Amniotic epithelial cell (primary cell): ENCODE results near the gene SYCE3.
A peak's percentile ranks its signal among the peaks of the same experiment; 100 is the strongest.

Experiments used
- DNase-seq: peaks from one replicate; pipeline ENCODE4 v3.0.0-alpha.2; 2010; ENCODE audit warnings: low read depth

The SYCE3 gene

DNA sequence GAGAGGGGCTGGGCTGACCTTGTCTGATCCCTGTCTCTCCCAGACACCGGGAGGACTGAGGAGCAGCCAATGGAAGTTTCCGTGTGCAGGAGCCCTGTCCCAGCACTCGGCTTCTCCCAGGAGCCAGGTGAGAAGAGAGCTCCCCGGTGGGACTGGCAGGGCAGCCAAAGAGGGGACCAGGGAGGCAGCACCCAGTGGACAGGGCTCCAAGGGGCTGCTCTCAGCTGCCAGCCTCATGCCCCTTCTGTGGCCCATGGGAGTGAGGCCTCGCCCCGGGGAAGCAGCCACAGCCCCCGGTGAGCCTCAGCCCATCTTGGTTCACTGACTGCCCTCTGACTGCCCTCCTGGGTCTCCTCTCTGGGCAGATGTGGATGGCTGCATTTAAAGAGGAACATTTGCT lies 44.1 kb downstream of the SYCE3 start:
- no peak for DNase-seq

DNA sequence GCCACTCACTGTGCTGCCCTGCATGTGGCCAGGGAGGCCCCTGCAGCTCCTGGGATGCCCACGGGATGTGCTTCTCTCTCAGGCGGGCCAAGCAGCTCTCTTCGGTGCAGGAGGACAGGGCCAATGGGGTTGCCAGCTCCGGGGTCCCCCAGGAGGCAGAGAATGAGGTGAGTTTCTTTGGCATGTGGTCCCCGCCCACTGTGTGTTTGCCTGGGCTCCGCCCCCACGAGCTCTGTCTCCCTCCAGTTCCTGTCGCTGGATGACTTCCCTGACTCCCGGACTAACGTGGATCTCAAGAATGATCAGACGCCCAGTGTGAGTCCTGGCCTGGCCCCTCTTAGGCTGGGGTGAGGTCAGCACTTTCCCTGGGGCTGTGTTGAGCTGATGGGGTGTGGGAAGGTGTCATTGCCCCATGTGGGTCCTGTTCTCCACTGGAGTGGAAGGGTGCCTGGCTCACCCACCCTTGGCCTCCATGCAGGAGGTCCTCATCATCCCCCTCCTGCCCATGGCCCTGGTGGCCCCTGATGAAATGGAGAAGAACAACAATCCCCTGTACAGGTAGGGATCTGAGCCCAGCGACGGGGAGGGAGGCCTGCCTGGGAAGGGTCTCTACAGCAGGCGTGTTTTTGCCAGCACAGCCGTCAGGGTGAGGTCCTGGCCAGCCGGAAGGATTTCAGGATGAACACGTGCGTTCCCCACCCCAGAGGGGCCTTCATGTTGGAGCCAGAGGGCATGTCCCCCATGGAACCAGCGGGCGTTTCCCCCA lies 45.0 kb downstream of the SYCE3 start:
- DNase-seq, result no peak

DNA sequence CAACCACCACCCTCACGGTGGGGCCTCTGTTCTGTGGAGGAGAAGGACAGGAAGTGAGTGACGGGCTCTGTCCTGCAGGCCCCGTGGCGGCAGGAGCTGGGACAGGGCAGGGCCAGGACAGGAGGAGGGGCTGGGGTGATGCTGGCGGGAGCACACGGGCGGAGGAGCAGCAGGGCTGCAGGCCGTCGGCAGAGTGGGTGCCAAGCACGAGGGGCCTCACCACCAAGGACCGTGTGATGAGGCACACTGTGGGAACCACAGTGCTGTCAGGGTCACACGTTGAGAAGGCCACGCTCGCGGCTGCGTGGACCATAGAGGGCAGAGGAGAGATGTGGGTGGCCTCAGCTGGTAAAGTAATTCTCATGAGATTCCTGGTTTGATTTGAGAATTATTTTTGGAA lies 45.8 kb downstream of the SYCE3 start:
- no peak for DNase-seq

DNA sequence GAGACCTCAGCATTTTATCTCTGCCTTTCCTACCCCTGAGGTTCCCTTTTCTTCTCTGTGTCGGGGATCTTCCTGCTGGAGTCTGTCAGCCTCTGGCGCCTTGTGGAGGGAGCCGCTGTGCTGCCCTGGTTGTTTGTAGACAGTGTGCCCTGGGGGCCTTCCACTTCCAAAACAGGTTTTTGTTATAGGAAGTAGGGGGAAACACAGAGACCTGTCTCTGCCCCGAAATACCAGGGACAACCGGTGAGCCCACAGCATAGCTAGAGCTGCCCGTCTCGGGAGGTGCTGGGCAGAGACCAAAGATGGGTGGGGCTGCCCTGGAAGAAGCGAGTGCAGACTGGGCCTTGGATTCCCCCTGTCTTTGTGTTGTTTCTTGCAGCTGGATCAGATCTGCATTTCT lies 46.7 kb downstream of the SYCE3 start:
- DNase-seq, result no peak

GRCh38 chr22:50513175-50513574 lies 49.5 kb downstream of the SYCE3 start:
- DNase-seq, result no peak

DNA sequence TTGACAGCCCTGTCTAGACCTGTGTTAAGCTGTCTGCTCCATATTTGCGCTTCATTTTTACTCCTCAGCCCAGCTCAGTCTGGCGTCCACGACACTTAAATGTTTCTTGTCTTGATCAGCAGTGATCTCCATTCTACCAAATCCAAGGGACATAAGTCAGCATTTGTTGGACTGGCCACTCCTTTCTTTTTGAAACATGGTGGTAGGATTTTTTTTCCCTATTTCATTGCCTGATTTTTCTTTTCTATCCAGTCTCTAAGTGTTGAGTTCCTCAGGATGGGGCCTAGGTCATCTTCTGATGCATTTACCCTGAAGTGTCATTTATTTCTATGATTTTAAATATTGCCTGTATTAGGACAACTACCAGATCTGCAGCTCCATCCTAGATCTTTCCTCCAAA lies 53.8 kb downstream of the SYCE3 start:
- no peak for DNase-seq

DNA sequence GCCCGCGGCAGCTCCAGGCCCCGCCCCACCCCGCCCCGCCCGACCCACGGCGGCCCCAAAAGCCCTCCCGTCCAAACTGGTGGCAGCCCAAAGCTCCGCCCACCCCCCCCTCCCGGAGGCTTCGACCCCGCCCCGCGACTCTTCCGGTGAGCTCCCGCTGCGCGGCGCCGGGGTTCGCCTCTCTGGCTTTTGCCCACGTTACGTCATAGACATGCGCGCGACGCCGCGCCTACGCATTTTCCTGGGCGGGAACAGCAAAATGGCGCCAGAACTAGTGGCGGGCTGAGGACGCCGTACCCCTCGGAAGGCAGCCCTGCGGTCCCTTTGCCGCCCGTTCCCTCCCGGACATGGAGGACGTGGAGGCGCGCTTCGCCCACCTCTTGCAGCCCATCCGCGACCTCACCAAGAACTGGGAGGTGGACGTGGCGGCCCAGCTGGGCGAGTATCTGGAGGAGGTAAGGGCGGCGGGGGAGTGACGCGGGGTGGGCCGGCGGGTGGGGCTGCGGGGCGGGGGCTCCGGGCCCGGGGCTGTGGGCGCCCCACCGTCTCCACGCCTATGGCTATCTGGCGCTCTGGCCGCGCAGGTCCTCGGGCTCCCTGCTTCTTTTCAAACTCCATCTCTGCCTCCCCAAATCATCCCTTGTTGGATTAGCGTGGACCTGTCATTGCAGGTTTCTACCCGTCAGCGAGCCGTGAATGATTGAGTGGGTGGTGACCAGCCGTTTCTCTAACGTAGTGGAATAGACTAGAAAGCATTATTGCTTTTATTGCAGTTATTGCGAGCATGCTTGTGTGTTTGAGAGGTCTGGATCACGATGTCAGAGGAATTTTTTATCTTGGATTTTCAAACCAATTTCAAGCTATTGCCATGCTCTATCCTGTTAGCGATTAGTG lies 54.5 kb downstream of the SYCE3 start, which contains the start of gene NCAPH2:
NCAPH2 (plus strand) TSS at position 234 of the 894 bp plus-strand sequence; CDS start at position 348, 114 bp downstream.
- DNase-seq, result peak; percentile 92

- DNase-seq, result no peak
Measured at GRCh38 chr22:50507421-50507990, 55.2 kb downstream of the SYCE3 start, which contains the start of gene LMF2. TSS of gene LMF2 (minus strand) at chr22:50507702. CDS start at chr22:50507675, 27 bp downstream.

GRCh38 chr22:50506611-50507420 lies 55.9 kb downstream of the SYCE3 start:
- peak; percentile 13 for DNase-seq

DNA sequence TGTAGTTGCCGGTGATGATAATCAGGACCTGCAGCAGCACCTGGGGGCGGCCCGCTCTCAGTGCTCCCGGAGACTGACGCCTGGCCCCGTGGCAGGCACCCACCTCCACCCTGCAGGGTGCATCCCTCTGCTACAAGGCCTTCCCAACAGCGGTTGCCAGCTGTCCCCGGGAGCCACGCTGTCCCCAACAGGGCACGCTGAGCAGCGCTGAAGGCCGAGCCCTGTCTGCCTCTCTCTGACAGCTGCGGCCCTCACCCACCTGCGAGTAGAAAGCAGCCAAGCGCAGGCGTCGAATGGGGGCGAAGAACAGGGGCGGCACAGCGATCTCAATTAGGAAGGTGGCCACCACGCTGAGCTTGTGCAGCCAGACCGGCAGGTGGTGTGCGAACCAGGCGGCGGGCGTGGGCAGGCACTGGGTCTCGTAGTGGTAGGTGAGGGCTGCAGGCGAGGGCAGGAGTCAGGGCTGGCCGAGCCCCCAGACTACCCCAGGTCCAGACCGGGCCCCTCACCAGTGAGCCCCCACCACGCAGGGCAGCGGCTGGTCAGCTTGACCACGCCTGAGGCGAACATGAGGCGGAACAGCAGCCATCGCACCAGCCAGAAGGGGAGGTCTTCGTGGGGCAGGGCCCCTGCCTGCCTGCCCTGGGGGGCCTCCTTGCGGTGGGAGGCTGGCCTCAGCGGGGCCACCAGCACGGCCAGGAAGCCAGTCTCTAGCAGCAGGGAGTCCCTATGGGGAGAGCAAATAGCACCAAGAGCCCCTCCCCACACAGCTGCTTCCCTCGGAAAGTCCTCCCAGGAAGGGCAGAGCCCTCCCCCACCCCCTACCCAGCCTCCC lies 56.7 kb downstream of the SYCE3 start:
- DNase-seq, result no peak

- DNase-seq, result no peak
Measured at GRCh38 chr22:50505276-50505775, 57.4 kb downstream of the SYCE3 start.

DNA sequence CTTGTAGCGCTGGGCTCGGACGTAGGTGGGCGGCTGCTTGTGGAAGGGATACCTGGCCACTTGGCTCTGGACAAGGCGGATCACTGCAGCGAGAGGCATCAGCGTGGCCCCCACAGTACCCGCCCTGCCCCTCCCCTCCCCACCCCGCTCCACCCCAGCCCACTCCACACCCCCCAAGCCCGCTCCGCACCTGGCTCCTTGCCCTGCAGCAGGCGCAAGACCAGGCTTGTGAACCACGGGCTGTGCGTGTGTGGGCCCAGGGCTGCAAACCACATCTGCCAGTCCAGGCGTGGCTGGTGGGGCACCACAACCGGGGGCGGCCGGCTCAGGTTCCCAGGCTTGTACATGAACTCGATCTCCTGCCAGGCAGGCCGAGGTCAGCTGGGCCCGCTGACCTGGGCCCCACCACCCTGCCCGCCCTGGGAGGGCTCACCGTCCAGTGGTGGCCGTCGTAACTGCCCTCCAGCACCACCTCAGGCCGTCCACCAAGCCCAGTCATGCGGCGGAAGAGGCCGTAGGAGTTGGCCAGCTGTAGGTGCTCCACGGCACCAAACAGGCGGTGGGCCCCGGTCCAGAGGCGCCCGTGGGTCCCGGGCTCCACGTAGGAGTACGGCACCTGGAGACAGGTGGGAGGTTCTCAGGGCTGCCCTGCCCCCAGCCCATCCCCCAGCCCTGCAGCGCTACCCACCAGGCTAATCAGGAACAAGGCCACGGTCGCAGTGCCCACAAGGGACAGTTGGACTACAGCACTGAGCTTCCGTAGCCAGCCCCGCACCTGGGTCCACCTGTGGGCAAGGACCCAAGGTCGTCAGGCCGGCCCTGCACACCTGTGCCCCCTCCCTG lies 58.1 kb downstream of the SYCE3 start:
- no peak for DNase-seq

- DNase-seq, result no peak
Measured at GRCh38 chr22:50503475-50504145, 59.1 kb downstream of the SYCE3 start.

DNA sequence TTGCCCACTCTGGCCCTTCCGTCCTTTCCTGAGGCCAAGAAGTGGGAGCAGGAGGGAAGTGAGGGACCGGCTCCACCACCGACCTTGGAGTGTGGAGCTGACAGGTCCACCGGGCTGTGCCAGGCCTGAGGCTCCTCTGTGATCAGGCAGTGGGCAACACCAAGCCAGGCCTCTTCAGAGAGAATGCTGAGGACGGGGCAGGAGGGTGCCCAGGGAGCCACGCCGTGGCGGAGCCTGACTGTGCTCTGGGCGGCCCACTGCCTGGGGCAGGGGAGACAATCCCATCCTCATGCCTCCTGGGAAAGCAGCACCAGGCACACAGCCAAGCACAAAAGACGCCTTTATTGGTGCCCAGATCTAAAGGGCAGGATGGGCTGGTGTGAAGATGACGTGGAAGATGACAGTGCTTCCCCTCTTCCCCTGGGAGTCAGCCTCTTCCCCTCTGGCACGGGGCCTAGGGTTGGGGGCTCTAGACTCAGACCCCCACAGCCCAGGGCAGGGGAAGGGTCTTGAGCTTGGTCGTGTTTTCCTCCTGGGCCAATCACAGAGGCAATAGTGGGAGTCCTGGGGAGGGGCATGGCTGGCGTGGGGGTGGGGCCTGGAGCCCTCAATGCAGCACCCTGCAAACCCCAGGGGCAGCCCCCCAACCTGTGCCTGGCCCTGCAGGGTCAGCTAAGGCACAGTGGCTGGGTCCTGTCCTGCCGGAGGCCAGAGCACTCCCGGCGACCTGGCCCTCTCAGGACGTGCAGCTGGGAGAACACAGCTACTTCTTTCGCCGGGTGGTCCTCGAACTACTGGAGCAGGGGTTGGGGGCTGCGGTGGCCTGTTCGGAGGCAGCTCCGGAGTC lies 59.9 kb downstream of the SYCE3 start:
- DNase-seq, result no peak

DNA sequence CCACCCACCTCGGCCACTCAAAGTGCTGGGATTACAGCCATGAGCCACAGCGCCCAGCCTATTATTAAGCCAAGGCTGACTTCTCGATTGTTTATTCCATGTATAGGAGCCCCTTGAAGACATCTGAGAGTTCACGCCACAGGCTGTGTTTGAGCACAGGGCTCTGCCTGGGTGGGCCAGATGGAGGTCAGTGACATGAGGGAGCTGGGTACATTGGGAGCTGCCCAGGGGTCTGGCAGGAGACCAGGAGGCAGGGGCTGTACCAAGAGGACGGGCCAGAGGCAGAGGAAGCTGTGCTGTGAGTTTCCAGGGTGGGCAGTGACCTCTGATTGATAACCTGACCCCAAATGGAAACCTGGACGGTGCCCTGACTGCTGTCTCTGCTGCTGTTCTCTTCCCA lies 60.6 kb downstream of the SYCE3 start:
- DNase-seq, result no peak
